CD4-positive, alpha-beta T cell treated with Interleukin-17A for 1 hour (primary cell): Measurements from ENCODE around the gene SGMS1.
"Not testable (repeated sequence)": the region's sequence is repeated elsewhere in the genome, so short reads cannot be mapped to it uniquely, and the experiment has no call there.

Experiments used
- DNase-seq: peaks from one replicate; pipeline ENCODE4 v3.0.0-alpha.2; 2020

Gene SGMS1

DNA sequence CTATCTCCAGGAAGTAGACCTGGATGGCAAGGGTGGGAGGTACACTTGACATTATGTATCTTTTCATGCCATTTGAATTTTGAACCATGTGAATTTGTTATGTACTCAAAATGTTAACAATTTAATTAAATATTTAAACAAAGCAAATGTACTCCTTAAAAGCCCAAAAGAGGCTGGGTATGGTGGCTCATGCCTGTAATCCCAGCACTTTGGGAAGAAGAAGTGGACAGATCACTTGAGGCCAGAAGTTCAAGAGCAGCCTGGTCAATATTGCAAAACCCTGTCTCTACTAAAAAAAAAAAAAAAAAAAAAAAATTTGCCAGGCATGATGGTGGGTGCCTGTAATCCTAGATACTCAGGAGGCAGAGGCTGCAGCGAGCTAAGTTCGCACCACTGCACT lies 235.6 kb downstream of the SGMS1 start:
- DNase-seq, result no peak

GRCh38 chr10:50387732-50388073 lies 236.1 kb downstream of the SGMS1 start:
- DNase-seq, result no peak

GRCh38 chr10:50387007-50387731 lies 236.6 kb downstream of the SGMS1 start:
- no peak for DNase-seq

GRCh38 chr10:50385624-50386023 lies 238.1 kb downstream of the SGMS1 start:
- DNase-seq, result no peak

DNA sequence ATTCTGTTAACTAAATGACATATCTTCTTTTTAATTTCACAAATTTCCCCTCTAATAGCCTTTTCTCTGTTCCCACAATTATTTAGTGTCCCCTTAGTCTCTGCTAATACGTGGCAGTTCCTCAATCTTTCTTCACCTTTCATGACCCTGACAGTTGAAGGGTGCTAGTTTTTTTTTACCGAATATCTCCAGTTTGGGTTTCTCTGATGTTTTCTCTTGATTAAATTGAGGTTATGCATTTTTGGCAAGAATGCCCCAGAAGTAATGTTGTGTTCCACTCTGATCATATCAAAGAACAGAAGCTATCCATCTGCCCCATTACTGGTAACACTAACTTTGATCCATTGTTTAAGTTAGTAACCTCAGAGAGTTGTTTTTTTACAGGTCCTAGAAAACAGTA lies 238.9 kb downstream of the SGMS1 start:
- DNase-seq, result no peak

GRCh38 chr10:50384238-50384637 lies 239.5 kb downstream of the SGMS1 start:
- DNase-seq, result no peak

DNA sequence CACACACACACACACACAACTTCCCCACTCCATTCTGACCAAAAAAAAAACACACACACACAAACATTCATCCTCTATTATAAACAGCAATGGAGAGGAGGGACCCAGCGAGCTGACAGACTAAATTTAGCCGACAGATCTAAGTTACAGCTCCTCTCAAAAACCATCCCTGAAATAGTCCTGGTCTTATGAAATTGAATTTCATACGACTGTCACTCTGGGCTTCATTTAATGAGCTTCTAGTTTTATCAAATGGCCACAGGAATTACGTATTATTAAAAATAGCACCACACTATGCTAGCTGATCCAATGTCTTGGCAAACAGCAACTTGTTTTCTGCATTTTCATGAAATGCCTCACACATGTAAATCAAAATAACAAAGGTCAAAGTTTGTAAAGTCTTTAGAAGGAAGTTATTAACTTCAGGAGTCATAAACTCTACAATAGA lies 241.2 kb downstream of the SGMS1 start:
- no peak for DNase-seq

- DNase-seq, result no peak
Measured at GRCh38 chr10:50381642-50382041, 242.1 kb downstream of the SGMS1 start.

DNA sequence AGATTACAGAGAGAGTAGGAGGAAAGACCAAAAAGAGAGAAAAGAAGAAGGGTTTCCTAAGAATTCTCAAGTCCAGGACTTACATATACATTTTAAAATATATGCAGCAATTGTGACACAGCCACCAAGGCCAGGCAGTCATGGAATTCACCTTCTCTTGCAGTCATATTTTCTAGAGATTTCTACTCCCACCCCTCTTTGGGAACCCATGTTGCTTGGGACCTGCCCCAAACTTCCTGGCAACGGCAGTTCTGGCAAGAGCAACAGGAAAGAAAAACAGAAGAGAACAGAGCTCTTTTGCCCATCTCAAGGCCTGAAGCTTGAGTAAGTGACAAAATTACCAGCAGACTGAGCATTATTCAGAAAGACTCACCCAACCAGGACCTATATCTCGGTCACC lies 244.1 kb downstream of the SGMS1 start:
- no peak for DNase-seq

DNA sequence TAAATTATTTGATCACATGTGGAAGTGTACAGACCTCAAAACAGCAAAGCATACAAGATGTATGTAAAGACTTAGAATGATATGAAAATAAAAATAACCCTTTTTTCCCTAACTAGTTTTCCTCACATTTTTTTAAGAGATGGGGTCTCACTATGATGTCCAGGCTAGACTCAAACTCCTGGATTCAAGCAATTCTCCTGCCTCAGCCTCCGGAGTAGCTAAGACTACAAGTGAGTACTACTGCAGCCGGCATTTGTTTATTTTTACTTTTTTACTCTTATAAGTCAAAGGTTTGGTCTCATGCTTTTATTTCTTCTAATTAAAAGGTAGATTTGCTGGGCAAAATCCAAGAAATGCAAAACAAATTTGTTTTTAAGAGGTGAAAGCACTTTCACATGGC lies 248.0 kb downstream of the SGMS1 start:
- DNase-seq, result no peak

DNA sequence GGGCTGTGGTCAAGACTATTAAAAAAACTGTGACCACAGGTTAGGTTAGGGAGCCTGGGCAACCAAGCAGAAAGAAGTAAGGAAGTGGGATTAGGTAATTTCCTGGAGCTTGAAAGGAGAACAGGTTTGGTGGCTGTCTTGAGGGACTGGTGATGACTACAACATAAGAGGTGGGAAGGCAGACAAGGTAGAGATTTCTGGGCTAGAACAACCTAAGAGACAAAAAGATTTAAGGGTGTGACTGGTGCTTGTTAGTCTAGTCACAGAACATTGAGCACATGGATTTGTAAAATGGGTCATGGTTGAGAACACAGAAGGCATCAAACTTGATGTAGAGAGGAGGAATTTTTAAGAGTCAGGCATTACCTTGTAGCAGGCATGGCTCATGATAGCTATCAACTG lies 248.7 kb downstream of the SGMS1 start:
- no peak for DNase-seq

DNA sequence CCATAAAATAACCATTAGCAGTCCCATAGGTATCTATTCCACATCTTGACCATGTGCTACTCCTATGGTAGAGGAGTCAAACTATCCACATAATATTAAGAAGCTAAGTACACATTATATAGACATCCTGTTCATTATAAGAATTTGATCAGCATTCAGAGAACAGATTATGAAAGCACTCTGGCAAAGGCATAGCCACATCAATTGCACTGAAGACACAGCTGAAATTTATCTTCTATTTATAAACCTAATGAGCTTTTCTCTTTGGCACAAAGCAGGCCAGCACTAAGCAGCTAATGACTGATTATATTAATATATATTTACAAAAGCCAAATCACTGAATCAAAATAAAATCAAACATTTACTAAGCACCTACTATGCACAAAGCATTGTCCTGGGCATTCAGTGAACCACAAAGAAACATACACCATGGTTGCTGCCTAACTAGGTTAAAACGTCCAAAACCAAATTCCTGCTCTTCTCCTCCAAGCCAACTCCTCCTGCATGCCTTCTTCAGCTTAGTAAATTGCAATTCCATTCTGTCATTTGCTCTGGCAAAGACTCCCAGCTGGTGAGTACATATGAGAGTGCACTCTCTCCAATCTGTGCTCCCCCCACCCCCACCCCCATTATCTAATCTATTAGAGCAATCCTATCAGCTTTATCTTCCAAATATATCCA lies 249.8 kb downstream of the SGMS1 start:
- DNase-seq, result no peak

DNA sequence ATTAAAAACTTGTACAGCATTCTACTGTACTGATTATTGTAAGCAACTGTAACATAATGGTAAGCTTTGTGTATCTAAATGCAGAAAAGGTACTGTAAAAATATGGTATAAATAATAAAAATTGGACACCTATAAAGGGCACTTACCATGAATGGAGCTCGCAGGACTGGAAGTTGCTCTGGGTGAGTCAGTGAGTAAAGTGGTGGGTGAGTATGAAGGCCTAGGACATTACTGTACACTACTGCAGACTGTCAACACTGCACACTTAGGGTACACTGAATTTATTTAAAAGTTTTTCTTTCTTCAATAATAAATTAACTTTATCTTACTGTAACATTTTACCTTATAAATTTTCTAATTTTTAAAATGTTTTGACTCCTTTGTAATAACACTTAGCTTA lies 253.8 kb downstream of the SGMS1 start:
- no peak for DNase-seq

DNA sequence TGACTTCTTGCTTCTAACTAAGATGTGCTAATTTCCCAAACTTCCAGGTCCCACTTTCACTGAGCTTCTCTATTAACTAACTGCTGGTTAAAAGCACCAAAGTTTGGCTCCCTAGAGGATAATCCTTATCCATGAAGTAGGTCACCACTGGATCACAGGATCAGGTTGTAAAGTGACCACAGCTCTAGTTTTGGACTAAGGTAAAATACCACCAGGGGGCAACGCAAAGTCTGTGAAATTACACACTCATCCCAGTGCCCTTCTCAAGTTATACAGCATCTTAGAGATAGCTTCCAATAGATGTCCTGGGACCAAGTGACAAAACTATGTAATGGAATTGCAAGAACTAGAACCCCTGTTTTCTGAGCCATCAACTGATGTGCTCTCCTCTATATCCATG lies 256.0 kb downstream of the SGMS1 start:
- DNase-seq, result peak; percentile 16

GRCh38 chr10:50366421-50366820 lies 257.3 kb downstream of the SGMS1 start:
- DNase-seq, result not testable (repeated sequence)

- DNase-seq, result not testable (repeated sequence)
Measured at GRCh38 chr10:50364730-50365129, 259.0 kb downstream of the SGMS1 start.

DNA sequence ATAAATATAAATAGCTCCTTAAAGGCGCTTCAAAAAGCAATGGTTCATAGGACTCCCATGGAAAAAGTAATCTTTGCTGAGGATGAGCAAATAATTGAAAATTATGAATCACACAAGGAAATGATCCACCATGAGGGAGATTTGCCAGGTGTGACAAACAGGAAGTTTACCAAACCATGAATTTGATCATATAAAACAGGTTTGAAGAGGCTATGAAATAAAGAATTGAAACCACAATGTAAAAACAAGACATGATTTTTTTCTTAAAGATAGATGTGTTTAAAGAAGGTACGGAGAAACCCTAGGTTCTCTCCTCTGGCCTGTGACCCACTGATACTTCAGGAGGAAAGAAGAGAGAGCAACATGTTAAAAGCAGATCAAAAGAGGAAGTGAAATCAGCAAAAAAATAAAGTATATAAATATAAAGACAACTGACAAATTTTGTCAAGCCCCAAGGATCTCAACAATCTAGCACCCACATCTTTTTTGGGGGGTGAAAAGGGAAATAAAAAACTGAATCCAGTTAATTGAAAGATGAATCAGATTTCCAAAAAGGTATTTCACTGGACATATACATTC lies 261.1 kb downstream of the SGMS1 start:
- no peak for DNase-seq

GRCh38 chr10:50361946-50362345 lies 261.8 kb downstream of the SGMS1 start:
- DNase-seq, result no peak

DNA sequence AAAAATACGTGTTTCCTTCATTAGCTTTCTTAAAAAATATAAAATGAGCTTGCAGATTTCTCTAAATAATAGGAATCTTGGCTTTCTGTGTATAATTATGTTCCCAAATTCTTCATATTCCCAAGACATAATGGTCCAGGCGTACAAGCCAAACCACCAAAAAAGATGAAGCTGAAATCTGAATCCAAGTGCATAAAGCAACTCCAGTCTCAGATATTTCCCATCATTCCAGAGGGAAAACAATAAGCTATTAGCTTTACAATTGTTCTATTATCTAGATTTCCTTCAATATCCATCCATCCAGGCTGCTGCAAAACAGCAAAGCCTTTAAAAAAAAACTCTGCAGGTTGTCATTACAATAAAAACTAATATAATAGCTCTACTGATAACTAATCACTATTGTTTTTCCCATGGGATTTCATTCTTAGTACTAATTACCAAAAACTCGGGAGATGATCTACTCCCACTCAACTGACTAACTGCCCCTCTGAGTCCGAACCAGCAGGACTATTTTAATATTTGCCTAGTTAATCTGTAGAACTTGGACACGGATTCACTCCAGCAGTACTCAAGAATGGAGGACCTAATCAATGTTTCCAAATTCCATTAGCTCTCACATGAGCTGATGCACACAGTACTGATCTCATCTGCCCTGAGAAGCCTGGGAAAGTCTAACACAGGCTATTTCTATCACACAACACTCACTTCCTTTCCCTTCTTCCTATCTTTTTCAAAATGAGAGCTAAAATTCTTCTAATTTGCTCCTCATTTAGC lies 263.5 kb downstream of the SGMS1 start:
- DNase-seq, result no peak

DNA sequence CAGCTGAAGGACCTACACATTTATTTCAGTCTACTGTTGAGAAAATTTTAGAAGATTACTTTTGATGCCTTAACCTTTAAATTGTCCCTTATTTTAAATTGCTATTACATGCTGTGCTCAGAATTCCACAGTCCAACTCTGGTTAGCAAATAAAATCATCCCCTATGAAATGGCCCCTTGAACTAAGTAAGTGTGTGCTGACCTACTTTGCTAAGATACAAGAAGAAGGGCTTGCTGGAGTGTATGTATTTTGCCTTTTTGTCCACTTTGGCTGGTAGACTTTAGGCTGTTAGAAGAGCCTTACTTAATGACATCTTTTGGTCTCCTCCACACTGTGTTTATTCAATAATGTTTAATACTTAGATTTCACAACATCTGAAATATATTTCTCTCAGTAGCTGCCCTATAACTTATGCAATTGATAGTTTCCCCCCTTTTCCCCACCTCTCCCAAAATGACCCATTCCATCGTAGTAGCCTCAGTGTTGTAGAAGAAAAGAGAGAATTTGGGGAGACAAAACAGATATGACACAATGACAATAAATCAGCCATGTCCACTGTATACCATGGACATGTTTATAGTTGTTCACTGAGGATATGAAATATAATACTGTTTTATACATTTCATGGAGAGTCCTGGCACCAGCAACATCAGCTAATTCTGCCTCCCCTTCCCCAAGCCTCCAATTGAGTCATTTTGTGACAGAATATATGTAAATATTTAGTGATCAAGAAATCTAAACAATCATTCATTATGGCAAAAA lies 264.6 kb downstream of the SGMS1 start:
- DNase-seq, result no peak

GRCh38 chr10:50358411-50358810 lies 265.3 kb downstream of the SGMS1 start:
- no peak for DNase-seq

DNA sequence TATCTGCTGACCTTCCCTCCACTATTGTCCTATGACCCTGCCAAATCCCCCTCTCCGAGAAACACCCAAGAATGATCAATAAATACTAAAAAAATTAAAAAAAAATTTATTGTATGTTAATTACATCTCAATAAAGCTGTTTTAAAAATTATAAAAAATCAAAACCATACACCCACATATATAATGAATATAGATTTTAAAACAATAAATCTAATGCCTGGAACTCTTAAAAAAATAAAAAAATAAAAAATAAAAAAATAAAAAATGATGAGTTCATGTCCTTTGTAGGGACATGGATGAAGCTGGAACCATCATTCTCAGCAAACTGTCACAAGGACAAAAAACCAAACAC lies 267.3 kb downstream of the SGMS1 start:
- DNase-seq, result not testable (repeated sequence)
